B cell (primary cell): Measurements from ENCODE around the gene BMPR1A.

ENCODE experiments used
- EZH2 ChIP-seq: IDR thresholded peaks from 2 replicates; pipeline ENCODE4 v1.6.1; 2012; ENCODE audit warnings: borderline replicate concordance, low read depth, mild to moderate bottlenecking, moderate library complexity, low read length; ENCODE audit not compliant: insufficient read depth, poor library complexity, severe bottlenecking
- TF ChIP-seq, protein P1 (sequence below): fragments of 200-600 bp; IDR thresholded peaks from one replicate; pipeline ENCODE4 v1.8.0; 2022; ENCODE audit warnings: antibody characterized with exemption, mild to moderate bottlenecking

DNA sequence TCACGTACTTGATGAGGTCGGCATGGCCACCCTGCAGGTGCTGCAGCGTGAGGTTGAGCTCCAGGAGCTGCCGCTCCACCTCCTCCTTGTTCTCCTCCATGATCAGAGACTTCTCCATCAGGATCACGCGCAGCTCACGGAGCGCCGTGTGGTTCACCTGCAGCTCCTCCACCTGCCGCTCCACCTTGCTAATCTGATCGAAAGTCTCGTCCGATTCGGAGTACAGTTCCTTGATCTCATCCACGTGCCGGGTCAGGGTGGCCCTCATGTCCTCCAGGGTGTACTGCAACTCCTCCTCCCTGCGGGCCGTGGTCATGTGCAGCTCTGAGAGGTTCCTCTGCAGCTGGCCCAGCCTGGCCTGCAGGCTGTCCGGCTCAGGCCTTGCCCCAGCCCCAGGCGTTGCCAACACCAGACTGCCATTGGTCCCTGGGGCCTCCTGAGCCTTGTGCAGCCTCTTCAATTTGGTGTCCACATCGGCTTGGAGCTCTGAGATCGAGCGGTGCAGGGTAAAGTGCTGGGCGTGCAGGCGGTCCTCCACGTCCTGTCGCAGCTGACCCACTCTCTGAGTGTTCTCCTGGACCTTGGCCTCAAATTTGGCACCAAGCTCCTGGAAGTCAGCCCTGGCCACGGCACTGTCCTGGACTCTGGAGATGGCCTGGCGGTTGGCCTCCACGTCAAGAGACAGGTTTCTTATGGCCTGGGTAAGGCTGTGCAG lies 187.1 kb downstream of the BMPR1A start:
- TF ChIP-seq, protein P1, sequence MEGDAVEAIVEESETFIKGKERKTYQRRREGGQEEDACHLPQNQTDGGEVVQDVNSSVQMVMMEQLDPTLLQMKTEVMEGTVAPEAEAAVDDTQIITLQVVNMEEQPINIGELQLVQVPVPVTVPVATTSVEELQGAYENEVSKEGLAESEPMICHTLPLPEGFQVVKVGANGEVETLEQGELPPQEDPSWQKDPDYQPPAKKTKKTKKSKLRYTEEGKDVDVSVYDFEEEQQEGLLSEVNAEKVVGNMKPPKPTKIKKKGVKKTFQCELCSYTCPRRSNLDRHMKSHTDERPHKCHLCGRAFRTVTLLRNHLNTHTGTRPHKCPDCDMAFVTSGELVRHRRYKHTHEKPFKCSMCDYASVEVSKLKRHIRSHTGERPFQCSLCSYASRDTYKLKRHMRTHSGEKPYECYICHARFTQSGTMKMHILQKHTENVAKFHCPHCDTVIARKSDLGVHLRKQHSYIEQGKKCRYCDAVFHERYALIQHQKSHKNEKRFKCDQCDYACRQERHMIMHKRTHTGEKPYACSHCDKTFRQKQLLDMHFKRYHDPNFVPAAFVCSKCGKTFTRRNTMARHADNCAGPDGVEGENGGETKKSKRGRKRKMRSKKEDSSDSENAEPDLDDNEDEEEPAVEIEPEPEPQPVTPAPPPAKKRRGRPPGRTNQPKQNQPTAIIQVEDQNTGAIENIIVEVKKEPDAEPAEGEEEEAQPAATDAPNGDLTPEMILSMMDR = no peak
- no peak for TF ChIP-seq EZH2
